ENCODE results near the gene SWAP70. TPM values are rescaled to one million over a fixed set of nuclear protein-coding genes. Genes with fewer than 3 reads are reported as not detected.

SWAP70 gene
- total RNA-seq, 1 donor from 2014 or later, result 15.2 TPM

DNA sequence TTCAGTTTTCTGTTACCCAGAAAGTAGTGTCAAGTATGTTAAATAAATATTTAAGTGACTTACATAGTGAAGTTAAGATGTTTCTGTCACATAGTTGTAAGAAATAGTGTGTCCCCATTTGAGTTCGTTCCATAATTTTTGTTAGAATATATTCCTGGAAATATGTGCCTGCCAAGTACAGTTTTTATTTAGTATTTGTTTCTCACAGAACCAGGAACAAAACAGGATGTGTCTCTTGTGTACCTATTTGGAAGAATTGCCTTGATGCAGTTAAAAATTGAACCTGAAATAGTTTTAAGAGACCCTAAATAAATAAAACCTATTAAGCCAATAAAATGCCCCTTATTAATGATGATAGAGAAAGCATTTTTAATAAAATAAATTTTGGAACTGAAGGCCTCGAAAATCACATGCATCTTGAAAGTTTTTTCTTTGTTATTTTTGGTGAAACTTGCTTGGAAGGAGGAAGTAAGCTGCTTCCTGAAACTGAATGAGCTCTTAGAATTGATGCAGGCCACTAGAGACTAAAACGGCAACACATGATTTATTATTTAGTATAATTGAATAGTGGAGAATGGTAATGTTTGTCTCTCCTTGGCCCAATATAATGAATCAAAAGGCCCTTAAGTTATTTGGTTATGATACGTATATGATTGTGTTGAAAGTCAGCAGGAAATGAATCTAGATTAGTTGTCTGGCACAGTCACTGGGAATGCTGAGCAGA is 55.9 kb downstream of the SWAP70 start:
- TF ChIP-seq, protein P1, sequence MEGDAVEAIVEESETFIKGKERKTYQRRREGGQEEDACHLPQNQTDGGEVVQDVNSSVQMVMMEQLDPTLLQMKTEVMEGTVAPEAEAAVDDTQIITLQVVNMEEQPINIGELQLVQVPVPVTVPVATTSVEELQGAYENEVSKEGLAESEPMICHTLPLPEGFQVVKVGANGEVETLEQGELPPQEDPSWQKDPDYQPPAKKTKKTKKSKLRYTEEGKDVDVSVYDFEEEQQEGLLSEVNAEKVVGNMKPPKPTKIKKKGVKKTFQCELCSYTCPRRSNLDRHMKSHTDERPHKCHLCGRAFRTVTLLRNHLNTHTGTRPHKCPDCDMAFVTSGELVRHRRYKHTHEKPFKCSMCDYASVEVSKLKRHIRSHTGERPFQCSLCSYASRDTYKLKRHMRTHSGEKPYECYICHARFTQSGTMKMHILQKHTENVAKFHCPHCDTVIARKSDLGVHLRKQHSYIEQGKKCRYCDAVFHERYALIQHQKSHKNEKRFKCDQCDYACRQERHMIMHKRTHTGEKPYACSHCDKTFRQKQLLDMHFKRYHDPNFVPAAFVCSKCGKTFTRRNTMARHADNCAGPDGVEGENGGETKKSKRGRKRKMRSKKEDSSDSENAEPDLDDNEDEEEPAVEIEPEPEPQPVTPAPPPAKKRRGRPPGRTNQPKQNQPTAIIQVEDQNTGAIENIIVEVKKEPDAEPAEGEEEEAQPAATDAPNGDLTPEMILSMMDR (conservative IDR thresholded peaks at IDR 0.05; ENCODE audit: low read depth, low read length), result no peak
- H3K4me3 ChIP-seq (ENCODE audit: low read depth, low read length), result no peak overlapping the region
- no peak for DNase-seq (ENCODE audit: low read depth)

DNA sequence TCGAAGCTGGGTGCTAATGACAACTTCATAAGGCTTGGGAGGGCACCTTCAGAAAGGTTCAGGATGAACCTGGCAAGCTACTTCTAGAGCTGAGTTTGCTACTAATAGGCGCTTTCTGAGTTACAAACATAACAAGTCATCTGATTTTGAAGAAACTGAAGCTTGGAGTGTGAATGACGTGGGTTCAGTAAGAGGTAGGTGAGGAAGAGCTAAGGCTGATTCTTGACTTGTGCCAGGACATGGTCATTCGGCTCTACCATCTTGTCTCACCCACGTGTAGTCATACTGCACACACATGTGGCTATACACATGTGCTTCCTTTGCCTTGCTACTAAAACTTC is 56.4 kb downstream of the SWAP70 start:
- no peak for DNase-seq (ENCODE audit: low read depth)
- H3K4me3 ChIP-seq (ENCODE audit: low read depth, low read length), result no peak overlapping the region
- TF ChIP-seq, protein P1 (conservative IDR thresholded peaks at IDR 0.05; ENCODE audit: low read depth, low read length), result no peak

DNA sequence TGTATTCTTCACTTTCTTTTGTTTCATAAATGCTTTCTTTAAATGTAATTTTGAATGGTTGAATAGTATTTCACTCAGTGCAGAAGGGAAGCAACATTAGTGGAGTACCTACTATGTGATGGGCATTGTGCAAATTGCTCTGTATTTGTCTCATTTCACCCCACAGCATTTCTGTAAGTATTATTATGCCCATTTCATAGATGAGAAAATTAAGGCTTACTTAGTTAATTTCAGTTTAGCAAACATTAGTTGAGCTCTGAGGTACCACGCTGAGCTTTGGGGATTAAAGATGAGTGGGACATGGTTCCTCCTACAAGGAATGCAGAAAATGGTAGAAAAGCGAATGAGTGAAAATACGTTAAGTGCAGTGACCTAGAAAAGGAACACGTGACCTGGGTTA is 58.1 kb downstream of the SWAP70 start:
- H3K4me3 ChIP-seq (ENCODE audit: low read depth, low read length), result no peak overlapping the region
- no peak for DNase-seq (ENCODE audit: low read depth)
- TF ChIP-seq, protein P1 (conservative IDR thresholded peaks at IDR 0.05; ENCODE audit: low read depth, low read length), result no peak

DNA sequence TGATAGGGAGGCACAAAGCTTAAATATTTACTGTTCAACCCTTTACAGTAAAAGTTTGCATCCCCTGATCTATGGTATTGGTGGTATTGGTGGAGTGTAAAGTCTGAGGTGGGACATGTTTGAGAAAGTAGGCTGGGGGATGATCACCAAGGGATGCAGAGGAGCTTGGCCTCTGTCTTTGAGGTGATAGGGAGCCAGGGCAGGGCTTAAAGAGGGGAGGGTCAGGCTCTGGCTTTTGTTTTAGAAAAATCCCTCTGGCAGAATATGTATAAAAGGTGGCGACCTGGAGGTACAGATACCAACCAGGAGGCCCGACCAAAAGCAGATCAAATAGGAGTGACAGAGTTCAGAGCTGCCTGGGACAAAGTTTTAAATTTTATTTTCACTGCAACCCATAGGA is 59.0 kb downstream of the SWAP70 start:
- no peak overlapping the region for H3K4me3 ChIP-seq (ENCODE audit: low read depth, low read length)
- TF ChIP-seq, protein P1 (conservative IDR thresholded peaks at IDR 0.05; ENCODE audit: low read depth, low read length), result no peak

DNA sequence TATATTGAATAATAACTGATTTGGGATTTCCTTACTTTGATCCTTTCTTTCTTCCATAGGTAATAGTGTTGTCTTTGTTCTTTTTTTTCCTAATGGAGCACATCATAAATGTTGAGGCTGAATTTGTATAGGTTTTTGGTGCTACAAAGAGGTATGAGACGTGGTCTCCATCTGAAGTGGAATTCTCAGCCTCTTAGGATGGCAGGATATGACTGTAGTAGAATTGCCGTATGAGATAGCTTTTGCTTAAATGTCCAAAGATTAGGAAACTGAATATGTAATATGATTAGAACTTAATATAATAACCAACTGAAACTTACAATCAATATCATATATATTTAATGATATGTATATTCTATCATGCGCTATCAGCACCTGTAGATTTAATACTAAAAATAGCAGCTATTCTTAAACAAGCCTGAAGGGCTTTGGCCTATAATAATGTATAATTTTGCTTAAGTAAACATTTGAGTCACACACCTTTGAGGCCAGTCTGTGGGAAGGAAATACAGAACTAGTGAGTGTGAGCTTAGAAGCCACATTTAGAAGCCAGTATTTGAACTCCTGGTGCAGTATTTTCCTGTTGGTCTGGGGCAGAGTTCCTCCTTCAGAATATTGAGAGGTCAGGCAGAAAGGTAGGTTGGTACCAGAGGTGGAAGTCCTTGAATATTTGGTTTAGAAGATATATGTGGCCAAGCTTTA is 62.6 kb downstream of the SWAP70 start:
- TF ChIP-seq, protein P1 (conservative IDR thresholded peaks at IDR 0.05; ENCODE audit: low read depth, low read length), result no peak
- no peak for DNase-seq (ENCODE audit: low read depth)
- H3K4me3 ChIP-seq (ENCODE audit: low read depth, low read length), result no peak overlapping the region

More for the DNA sequence above, 59.0 kb downstream of the SWAP70 start:
- DNase-seq (ENCODE audit: low read depth), result no peak

DNA sequence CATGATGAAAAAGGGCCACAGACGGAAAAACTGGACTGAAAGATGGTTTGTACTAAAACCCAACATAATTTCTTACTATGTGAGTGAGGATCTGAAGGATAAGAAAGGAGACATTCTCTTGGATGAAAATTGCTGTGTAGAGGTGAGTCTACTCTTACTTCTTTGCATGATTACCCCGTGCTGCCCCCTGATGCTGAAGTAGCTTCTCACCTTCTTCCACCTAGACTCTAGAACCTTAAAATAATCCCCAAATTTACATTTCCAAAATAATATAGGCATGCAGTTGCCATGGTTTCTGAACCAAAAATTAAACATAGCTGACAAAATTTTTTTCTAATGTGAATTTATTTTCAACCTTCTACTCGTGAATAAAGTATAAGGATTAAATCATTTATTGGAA is 64.2 kb downstream of the SWAP70 start:
- DNase-seq (ENCODE audit: low read depth), result no peak
- TF ChIP-seq, protein P1 (conservative IDR thresholded peaks at IDR 0.05; ENCODE audit: low read depth, low read length), result no peak
- H3K4me3 ChIP-seq (ENCODE audit: low read depth, low read length), result no peak overlapping the region
